NB4 (cell line): ENCODE data around the gene CALM3.

Experiments
- MAX ChIP-seq: IDR thresholded peaks from 2 replicates; pipeline ENCODE4 v1.6.1; 2011; ENCODE audit warnings: low read depth, low read length
- MYC ChIP-seq: IDR thresholded peaks from 2 replicates; pipeline ENCODE4 v1.6.1; 2011; ENCODE audit warnings: low read depth, low read length

GRCh38 chr19:46635920-46636761 lies 35.0 kb downstream of the CALM3 start, which contains the start of gene GNG8:
- TF ChIP-seq MAX, result no peak
- TF ChIP-seq MYC, result no peak
